Activated CD4-positive, alpha-beta T cell treated with anti-CD3 and anti-CD28 coated beads, Interleukin-2, amount 50 U/mL, for 48 hours (primary cell): ENCODE results near the gene VTI1B.
A peak's percentile ranks its signal among the peaks of the same experiment; 100 is the strongest.
"Not testable (repeated sequence)": the region's sequence is repeated elsewhere in the genome, so short reads cannot be mapped to it uniquely, and the experiment has no call there.

ENCODE experiments used
- DNase-seq, 2 experiments: peaks; one replicate each; pipeline ENCODE4 v3.0.0-alpha.2; 2020

VTI1B gene, protein sequence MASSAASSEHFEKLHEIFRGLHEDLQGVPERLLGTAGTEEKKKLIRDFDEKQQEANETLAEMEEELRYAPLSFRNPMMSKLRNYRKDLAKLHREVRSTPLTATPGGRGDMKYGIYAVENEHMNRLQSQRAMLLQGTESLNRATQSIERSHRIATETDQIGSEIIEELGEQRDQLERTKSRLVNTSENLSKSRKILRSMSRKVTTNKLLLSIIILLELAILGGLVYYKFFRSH

DNA sequence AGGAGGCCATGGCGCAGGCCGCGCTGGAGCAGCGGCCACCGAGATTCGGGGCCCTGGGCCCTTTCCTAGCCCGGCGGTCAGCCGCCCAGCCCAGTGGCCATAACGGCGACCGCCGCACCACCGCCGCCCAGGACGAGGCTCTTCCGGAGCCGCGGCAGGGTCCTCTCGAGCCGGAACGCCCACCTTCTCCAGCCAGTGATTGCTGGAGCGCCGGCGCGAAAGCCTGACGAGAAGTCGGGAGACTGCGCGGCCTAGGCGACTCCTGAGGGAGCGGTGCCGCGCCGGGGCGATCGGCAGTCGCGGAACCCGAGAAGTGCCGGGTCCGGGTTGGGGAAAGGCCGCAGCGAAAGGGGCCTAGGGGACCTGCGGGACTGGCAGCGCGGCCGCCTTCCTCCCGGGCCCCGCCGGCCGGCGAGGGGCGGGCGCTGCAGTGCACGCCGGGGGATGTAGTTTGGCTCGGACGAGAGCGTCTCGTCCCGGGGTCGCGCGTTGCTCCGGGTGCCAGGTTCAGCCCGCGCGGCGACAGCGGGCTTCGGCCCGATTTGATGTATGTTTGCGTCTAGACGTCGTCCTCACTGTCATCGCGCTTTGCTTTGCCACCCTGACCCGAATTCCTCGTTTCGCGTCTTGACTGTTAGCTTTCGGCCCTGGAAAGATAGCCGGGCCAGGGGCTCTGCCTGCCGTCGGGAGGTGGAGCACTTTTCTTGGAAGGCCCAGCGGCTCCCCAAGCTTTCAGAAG, at the start of gene VTI1B:
VTI1B (minus strand) TSS at position 153 of the 739 bp plus-strand sequence; CDS start at position 10, 143 bp downstream.
- peak; percentile 74 to 76 for DNase-seq

GRCh38 chr14:67722293-67722692, 47.9 kb upstream of the VTI1B start:
- no peak for DNase-seq

DNA sequence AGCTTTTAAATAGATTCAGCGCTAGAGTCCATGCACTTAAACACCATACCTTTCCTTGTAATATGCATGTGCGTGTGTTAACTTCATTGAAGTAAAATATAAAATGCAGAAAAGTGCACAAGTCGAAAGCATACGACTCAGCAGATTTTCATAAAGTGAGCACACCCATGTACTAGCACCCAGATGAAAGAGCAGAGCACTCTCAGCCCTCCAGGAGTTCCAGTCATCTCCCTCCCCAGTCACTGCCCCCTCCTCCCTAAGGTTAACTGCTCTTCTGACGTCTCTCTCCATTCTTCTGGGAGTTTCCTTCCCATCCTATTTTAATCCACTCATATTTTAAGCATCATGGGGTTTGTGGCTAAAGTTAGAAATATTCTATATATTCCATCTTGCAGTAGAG, 47.4 kb upstream of the VTI1B start:
- DNase-seq, result no peak

DNA sequence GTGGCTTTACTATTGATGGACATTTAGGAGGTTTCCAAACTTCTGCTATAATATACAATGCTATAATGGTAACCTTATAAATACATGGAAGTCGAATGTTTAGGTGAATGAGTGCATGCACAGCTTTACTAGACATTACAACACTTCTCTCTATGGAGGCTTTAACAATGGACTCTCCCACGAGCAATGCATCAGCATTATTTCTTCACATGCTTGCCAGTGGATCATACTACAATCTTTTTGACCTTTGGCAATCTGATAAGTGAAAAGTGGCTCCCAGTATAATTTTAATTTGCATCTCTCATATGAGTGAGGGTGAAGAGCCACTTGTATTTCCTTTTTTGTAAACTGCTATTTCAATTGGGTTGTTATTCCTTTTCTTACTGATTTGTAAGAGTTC, 45.4 kb upstream of the VTI1B start:
- no peak for DNase-seq

- not testable (repeated sequence) for DNase-seq
These were observed 45.0 kb upstream of the VTI1B start for GRCh38 chr14:67719385-67719784.

DNA sequence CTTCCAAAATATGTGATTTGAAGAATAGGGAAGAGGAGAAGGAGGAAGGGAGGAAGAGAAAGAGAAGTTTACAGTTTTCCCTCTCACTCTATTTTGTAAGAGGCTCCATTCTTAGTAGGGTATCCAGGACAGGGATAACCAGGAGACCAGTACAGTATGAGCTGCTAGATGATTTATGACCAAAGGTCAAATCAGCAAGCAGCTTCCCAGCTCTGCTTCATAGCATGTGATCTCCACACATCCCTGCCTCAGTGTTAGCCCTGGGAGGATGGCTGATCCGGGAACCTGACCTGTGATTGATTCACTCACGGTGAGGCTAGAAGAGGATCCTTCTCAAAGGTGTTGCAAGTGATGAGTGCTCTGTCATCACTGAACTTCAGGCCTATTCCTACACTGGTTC, 43.8 kb upstream of the VTI1B start:
- no peak for DNase-seq

DNA sequence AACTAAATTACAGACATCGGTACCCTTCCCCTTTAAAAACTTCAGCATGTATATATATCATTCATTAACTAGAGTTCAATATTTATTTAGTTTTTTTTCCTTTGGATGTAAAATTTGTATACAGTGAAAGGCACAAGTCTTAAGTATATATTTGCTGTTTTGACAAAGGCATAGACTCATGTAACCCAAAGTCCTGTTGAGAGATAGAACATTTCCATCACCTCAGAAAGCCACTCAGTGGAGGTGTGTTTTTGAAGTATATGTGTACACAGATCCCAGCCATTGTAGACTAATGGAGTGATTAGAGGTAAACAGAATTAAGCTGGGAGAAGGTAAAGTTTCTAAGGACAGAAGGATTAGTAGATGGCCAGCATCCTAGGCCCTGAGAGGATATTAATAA, 42.6 kb upstream of the VTI1B start:
- no peak for DNase-seq

GRCh38 chr14:67710209-67710608, 35.8 kb upstream of the VTI1B start:
- DNase-seq, result no peak

DNA sequence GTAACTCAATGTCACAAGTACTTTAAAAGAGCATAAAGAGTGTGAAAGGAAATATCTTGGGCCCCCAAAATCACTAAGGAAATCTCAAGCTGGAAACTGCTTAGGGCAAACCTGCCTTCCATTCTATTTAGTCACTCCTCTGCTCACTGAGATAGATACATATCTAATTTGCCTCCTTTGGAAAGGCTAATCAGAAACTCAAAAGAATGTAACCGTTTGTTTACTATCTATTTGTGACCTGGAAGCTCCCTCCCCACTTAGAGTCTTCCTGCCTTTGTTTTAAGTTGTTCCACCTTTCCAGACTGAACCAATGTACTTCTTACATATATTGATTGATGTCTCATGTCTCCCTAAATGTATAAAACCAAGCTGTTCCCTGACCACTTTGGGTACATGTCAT, 35.4 kb upstream of the VTI1B start:
- not testable (repeated sequence) for DNase-seq

- DNase-seq, result not testable (repeated sequence)
These were observed 34.9 kb upstream of the VTI1B start for GRCh38 chr14:67709346-67709745.

- DNase-seq, result no peak
These were observed 30.8 kb upstream of the VTI1B start for GRCh38 chr14:67705211-67705610.

DNA sequence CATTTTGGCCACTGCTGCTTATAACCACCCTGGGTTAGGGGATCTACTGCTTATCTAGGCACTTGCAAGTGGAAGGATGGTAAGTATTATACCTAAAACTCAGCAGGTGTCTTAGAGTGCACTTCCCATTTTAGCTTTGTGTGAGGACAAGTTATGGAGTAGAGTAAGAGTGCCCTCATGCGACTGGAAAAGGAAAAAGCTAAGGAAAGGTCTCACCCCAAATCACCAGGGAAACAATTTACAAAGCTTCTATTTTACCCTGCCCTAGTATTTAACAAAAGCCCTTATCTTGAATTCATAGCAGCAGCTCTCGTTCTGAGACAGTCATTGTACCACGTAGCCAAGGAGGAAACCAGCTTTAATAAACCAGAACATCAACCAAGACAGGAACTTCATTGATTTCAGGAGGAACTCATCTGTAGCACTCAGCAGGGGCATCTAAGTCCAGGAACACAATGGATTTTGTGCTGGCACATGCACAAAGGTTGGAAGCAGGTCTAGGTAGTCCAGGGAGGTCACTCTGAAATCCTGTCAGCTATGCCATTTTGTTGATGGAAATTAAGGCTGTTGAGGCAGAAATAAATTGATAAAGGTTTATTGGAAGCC, 30.2 kb upstream of the VTI1B start:
- no peak for DNase-seq

GRCh38 chr14:67703997-67704396, 29.6 kb upstream of the VTI1B start:
- DNase-seq, result no peak

- DNase-seq, result not testable (repeated sequence)
These were observed 27.1 kb upstream of the VTI1B start, which contains the start of gene RDH12 for GRCh38 chr14:67701492-67701891. Gene RDH12 (plus strand): TSS chr14:67701886. CDS start chr14:67722643, 20,757 bp downstream.

- no peak for DNase-seq
These were observed 23.7 kb upstream of the VTI1B start for GRCh38 chr14:67698179-67698578.

- DNase-seq, result no peak
These were observed 22.6 kb upstream of the VTI1B start for GRCh38 chr14:67697006-67697405.

- peak; percentile 80 to 87 for DNase-seq
These were observed 21.0 kb upstream of the VTI1B start, which contains the start of gene RDH11 for GRCh38 chr14:67695394-67695949. Gene RDH11 (minus strand): TSS chr14:67695764. CDS start chr14:67695703, 61 bp downstream.

- peak; percentile 73 to 85 for DNase-seq
These were observed 20.5 kb upstream of the VTI1B start for GRCh38 chr14:67694791-67695393.

DNA sequence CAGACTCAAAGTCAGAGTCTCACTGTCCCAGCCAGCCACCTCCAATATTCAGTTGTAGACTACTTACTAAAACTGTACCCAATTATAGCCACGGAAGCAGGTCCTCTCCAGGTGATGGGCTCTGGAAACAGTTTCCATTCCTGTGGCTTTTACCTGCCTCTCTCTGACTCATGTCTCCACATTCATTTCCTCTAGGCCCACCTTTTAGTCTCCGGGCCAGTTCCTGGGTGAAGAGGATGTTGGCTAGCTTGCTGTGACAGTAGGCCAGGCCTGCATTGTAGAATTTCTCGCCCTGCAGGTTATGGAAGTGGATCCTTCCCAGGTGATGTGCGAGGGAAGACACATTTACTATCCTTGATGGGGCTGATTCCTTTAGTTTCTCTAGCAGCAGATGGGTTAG, 15.6 kb upstream of the VTI1B start:
- DNase-seq, result no peak

DNA sequence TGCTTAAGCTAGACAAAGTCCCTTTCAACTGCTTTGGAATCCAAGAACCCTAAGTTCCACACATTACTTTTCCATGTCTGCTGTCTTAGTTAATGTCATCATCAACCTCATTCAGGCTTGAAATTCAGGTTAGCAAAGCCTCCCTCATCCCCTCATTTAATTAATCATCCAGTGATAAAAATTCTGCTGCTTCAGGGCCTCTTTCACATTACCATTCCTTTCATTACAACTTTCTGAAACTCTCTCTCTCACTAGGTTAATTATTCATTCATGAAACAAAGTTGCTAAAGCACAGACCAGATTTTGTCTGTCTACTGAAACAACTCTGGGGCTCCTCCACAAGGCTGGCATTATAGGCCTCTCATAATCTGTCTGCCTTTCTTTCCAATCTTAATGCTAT, 9.4 kb upstream of the VTI1B start:
- no peak for DNase-seq

GRCh38 chr14:67680941-67681340, 6.5 kb upstream of the VTI1B start:
- DNase-seq, result no peak

DNA sequence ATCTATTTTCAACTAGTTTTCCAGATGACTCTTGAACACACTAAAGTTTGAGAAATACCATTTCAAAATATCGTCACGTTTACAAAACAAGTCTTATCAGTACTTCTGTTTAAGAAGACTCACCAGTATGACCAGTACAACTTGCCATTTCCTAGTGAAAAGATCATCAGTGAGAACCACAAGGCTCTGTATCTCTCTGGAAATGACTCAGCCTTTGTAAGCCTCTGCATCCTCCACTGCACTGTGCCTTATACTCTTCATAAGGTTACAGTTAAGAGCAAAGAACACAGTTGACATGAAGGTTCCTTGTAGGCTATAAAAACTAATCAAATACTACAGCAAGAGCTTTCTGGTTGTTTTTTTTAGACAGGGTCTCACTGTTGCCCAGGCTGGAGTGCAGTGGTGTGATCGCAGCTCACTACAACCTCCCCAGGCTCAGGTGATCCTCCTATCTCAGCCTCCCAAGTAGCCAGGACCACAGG, 5.7 kb upstream of the VTI1B start:
- DNase-seq, result no peak

DNA sequence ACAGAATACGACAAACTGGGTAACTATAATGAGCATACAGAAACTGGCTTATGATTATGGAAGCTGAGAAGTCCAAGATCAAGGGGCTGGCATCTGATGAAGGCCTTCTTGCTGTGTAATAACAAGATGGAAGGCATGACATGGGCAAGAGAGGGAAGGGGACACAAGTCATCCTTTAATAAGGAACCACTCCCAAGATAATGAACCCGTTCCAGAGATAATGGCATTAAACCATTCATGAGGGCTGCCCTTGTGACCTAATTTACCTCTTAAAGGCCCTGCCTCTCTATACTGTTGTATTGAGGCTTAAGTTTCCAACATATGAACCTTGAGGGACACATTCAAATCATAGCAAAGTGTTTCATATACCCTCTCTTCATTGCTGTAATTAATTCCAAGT, 4.6 kb upstream of the VTI1B start:
- no peak for DNase-seq
